ENCODE results near the gene ANKRD29. TPM values are rescaled to one million over a fixed set of nuclear protein-coding genes. Genes with fewer than 3 reads are reported as not detected.

The ANKRD29 gene
- total and polyA plus RNA-seq, 9 of the 15 experiments (the other 6 are each of a cell fraction or from before 2014, with no cell fraction given) = 0.36 TPM; not detected in 8

GRCh38 chr18:23560186-23560585 is 102.5 kb downstream of the ANKRD29 start:
- no peak overlapping the region for H3K27ac ChIP-seq (ENCODE audit: extremely low read depth, low read depth, low read length)
- 76% methylated on average over 4 of the region's 4 CpGs for WGBS (ENCODE audit: insufficient coverage, low coverage, missing lambda C conversion rate)
- no peak overlapping the region for H2AFZ ChIP-seq (ENCODE audit: low read depth, low read length)
- no TSS peak for BruUV-seq (replicated peaks)
- H3K4me2 ChIP-seq (ENCODE audit: insufficient read depth, low read length) = no peak overlapping the region
- peaks cover 78% of the 10 kb centered on the region for H3K36me3 ChIP-seq (ENCODE audit: control insufficient read depth, insufficient read depth, low read length)
- in situ Hi-C loops (cut with MboI) = no loop called here
- ATAC-seq (no peak), DNase-seq (ENCODE audit: extremely low read depth in 1 of 4, low spot score in 3 of 4) (no peak), FAIRE-seq (no peak)
- CTCF ChIA-PET (ENCODE audit: low intra/inter-chr PET ratio) = no interaction called here
- no peaks in the 10 kb centered on the region for H3K9me3 ChIP-seq (replicated peaks; ENCODE audit: control insufficient read depth, insufficient read depth, low read depth, low read length)
- H3K4me1 ChIP-seq (replicated peaks in 1 of 2; ENCODE audit: control insufficient read depth in 2 of 2, insufficient read depth in 2 of 2, low read length in 2 of 2) = no peaks in the 10 kb centered on the region
- H3K79me2 ChIP-seq (ENCODE audit: control insufficient read depth, insufficient read depth, low read length) = no peaks in the 10 kb centered on the region
- POLR2A ChIA-PET = interaction anchor here (0.8 kb wide), 1 partner anchor 32 kb away, joined by 3 read pairs; no protein-coding TSS in a partner anchor
- H3K9me1 ChIP-seq (ENCODE audit: control insufficient read depth, insufficient read depth, low read length) = no peaks in the 10 kb centered on the region
- intact Hi-C loops (cut with micrococcal nuclease) = no loop called here
- no peaks in the 10 kb centered on the region for H3K27me3 ChIP-seq (ENCODE audit: control insufficient read depth in 2 of 2, insufficient read depth in 2 of 2, low read length in 2 of 2)
- H3K9ac ChIP-seq (ENCODE audit: insufficient read depth in 1 of 2, low read depth in 2 of 2, low read length in 2 of 2) = no peak overlapping the region
- H3K4me3 ChIP-seq = no peak overlapping the region
- H4K20me1 ChIP-seq (replicated peaks; ENCODE audit: control insufficient read depth, insufficient read depth, low read length) = no peaks in the 10 kb centered on the region
- TF ChIP-seq, protein P1, sequence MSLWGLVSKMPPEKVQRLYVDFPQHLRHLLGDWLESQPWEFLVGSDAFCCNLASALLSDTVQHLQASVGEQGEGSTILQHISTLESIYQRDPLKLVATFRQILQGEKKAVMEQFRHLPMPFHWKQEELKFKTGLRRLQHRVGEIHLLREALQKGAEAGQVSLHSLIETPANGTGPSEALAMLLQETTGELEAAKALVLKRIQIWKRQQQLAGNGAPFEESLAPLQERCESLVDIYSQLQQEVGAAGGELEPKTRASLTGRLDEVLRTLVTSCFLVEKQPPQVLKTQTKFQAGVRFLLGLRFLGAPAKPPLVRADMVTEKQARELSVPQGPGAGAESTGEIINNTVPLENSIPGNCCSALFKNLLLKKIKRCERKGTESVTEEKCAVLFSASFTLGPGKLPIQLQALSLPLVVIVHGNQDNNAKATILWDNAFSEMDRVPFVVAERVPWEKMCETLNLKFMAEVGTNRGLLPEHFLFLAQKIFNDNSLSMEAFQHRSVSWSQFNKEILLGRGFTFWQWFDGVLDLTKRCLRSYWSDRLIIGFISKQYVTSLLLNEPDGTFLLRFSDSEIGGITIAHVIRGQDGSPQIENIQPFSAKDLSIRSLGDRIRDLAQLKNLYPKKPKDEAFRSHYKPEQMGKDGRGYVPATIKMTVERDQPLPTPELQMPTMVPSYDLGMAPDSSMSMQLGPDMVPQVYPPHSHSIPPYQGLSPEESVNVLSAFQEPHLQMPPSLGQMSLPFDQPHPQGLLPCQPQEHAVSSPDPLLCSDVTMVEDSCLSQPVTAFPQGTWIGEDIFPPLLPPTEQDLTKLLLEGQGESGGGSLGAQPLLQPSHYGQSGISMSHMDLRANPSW (CRISPR knock-in tag; IDR thresholded peaks at IDR 0.05) = no peak
- TF ChIP-seq ZNF311 (CRISPR knock-in tag; IDR thresholded peaks at IDR 0.05) = no peak
- TF ChIP-seq ZNF764 (CRISPR knock-in tag; IDR thresholded peaks at IDR 0.05; ENCODE audit: low read depth) = no peak
- no peak for TF ChIP-seq ZNF717 (CRISPR knock-in tag; IDR thresholded peaks at IDR 0.05)
- no peak for TF ChIP-seq ZFP36 (IDR thresholded peaks at IDR 0.05; ENCODE audit: low read depth, low read length, partially characterized antibody)
- no peak for TF ChIP-seq REST (IDR thresholded peaks at IDR 0.05; ENCODE audit: borderline replicate concordance)
- no peak for TF ChIP-seq REST (CRISPR knock-in tag; IDR thresholded peaks at IDR 0.05; ENCODE audit: low read depth)
- TF ChIP-seq CBX8 (IDR thresholded peaks at IDR 0.05; ENCODE audit: borderline replicate concordance, extremely low read depth, low read depth, low read length, poor library complexity, severe bottlenecking) = no peak
- TF ChIP-seq CHD2 (IDR thresholded peaks at IDR 0.05; ENCODE audit: low read depth, low read length) = no peak
- no peak for TF ChIP-seq SRSF7 (optimal IDR thresholded peaks at IDR 0.05; ENCODE audit: low read depth, low read length)
- no peak for TF ChIP-seq SLC30A9 (CRISPR knock-in tag; IDR thresholded peaks at IDR 0.05)
- TF ChIP-seq RBM39 (optimal IDR thresholded peaks at IDR 0.05; ENCODE audit: low read depth, low read length) = no peak
- TF ChIP-seq ZKSCAN1 (IDR thresholded peaks at IDR 0.05; ENCODE audit: low read depth, low read length) = no peak
- no peak for TF ChIP-seq ZNF354B (CRISPR knock-in tag; IDR thresholded peaks at IDR 0.05)
